ENCODE data around the gene SDCCAG8.

Gene SDCCAG8

GRCh38 chr1:243547891-243548290 lies 292.1 kb downstream of the SDCCAG8 start:
- DNase-seq (ENCODE audit: low read depth in 3 of 3): no peak

- DNase-seq (ENCODE audit: low read depth in 3 of 3): no peak
These were observed 292.7 kb downstream of the SDCCAG8 start for GRCh38 chr1:243548516-243548915.

- no peak for DNase-seq (ENCODE audit: low read depth in 3 of 3)
These were observed 293.3 kb downstream of the SDCCAG8 start for GRCh38 chr1:243549108-243549507.
